Measurements from ENCODE around the gene GMPS.
"Not testable (repeated sequence)": the region's sequence is repeated elsewhere in the genome, so short reads cannot be mapped to it uniquely, and the experiment has no call there.

GMPS gene

GRCh38 chr3:155949453-155950217, 79.2 kb downstream of the GMPS start:
- DNase-seq (no peak), ATAC-seq (no peak)
- Mint-ChIP-seq H3K4me3 (no peak overlapping the region), H3K9me3 (peaks cover 0 to 7% of the 10 kb centered on the region in 2 donors), H3K27ac (peak overlapping the region in 1 of 2 donors; percentile 42), H3K27me3 (no peaks in the 10 kb centered on the region), H3K4me1 (no peaks in the 10 kb centered on the region)

GRCh38 chr3:155956508-155957411, 86.3 kb downstream of the GMPS start:
- DNase-seq (no peak), ATAC-seq (no peak)
- Mint-ChIP-seq H3K9me3 (peaks cover 0 to 7% of the 10 kb centered on the region in 2 donors), H3K27me3 (no peaks in the 10 kb centered on the region), H3K27ac (no peak overlapping the region), H3K4me3 (no peak overlapping the region), H3K4me1 (no peaks in the 10 kb centered on the region)

GRCh38 chr3:155957412-155957880, 87.0 kb downstream of the GMPS start:
- Mint-ChIP-seq H3K4me3 (no peak overlapping the region), H3K27me3 (no peaks in the 10 kb centered on the region), H3K9me3 (peaks cover 3 to 7% of the 10 kb centered on the region in 2 donors), H3K4me1 (no peaks in the 10 kb centered on the region), H3K27ac (no peak overlapping the region)
- DNase-seq (no peak), ATAC-seq (no peak)

DNA sequence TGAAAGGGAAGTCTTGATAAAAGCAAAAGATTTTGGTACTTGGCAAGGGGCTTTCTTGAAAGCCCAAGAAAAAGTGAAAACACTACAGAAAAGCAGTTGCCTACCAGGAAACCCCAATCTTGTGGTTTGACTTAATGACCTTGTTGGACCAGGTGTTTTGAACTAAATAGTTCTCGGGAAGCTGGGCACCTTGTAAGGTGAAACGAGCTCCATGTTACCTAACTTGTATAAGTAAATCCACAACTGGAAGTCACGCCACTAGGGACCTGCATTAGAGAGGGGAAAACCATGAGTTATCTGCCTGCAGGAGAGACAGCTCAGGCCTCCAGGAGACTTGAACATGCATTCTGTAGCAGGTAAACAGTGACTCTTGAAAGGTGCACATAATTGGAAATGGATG, 88.2 kb downstream of the GMPS start:
- Mint-ChIP-seq H3K9me3 (peaks cover 0 to 5% of the 10 kb centered on the region in 2 donors), H3K27ac (no peak overlapping the region), H3K4me3 (no peak overlapping the region), H3K27me3 (no peaks in the 10 kb centered on the region), H3K4me1 (no peaks in the 10 kb centered on the region)
- DNase-seq = no peak
- ATAC-seq = no peak

DNA sequence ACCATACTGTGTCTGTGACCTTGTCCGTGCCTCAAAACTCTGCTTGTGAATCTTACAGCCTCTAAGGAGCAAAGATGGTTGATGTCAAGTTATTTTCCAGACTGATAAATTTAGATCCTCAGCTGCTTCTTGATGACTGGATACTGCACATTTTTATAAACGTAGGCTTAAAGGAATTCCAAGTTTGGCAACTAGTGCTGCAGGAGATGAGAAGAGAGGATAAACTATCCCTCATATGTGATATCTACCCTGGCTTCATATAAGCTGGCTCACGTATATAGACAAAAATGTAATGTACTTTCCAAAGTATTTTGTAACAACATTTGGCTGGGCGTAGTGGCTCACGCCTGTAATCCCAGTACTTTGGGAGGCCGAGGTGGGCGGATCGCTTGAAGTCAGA, 89.6 kb downstream of the GMPS start:
- Mint-ChIP-seq H3K9me3 (peaks cover 0 to 5% of the 10 kb centered on the region in 2 donors), H3K27me3 (no peaks in the 10 kb centered on the region), H3K4me1 (no peaks in the 10 kb centered on the region), H3K27ac (no peak overlapping the region), H3K4me3 (no peak overlapping the region)
- no peak for DNase-seq
- ATAC-seq = no peak

- not testable (repeated sequence) for H3K27ac Mint-ChIP-seq, H3K4me3 Mint-ChIP-seq, ATAC-seq, H3K4me1 Mint-ChIP-seq, DNase-seq, H3K27me3 Mint-ChIP-seq
- peaks cover 0 to 13% of the 10 kb centered on the region in 2 donors for H3K9me3 Mint-ChIP-seq
Observed at GRCh38 chr3:155961044-155961443, 90.6 kb downstream of the GMPS start.

- DNase-seq = no peak
- Mint-ChIP-seq H3K4me1 (no peaks in the 10 kb centered on the region), H3K27ac (no peak overlapping the region), H3K4me3 (no peak overlapping the region), H3K27me3 (no peaks in the 10 kb centered on the region), H3K9me3 (peaks cover 0 to 18% of the 10 kb centered on the region in 2 donors)
- ATAC-seq = no peak
Observed at GRCh38 chr3:155963570-155963969, 93.1 kb downstream of the GMPS start.

- DNase-seq = no peak
Observed at GRCh38 chr3:155970398-155970797, 99.9 kb downstream of the GMPS start.

GRCh38 chr3:155972885-155973584, 102.6 kb downstream of the GMPS start:
- H3K27ac Mint-ChIP-seq = no peak overlapping the region
- ATAC-seq = no peak
- H3K27me3 Mint-ChIP-seq = no peaks in the 10 kb centered on the region
- DNase-seq = no peak
- H3K4me3 Mint-ChIP-seq = no peak overlapping the region
- no peaks in the 10 kb centered on the region for H3K9me3 Mint-ChIP-seq
- no peaks in the 10 kb centered on the region for H3K4me1 Mint-ChIP-seq

More at GRCh38 chr3:155970398-155970797, 99.9 kb downstream of the GMPS start:
- ATAC-seq = no peak
- Mint-ChIP-seq H3K4me1 (no peaks in the 10 kb centered on the region), H3K27ac (no peak overlapping the region), H3K27me3 (no peaks in the 10 kb centered on the region), H3K4me3 (no peak overlapping the region), H3K9me3 (peaks cover 0 to 11% of the 10 kb centered on the region in 2 donors)

DNA sequence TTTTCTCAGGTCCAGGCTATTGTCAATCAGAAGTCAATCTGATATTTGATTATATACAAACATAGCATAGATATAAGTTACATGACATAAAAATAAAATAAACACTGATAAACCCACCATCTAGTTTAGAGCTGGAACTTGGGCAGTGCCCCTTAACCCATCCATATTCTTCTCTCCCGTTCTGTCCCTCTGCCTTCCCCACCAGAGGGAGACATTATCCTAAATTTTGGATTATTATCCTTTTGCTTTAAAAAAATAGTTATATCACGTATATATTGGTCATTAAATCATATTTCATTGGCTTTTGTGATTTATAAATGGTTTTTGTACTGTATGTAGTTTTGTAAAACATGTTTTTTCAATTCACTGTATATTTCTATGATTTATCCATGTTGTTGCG, 107.9 kb downstream of the GMPS start:
- Mint-ChIP-seq H3K4me3 (no peak overlapping the region), H3K4me1 (no peaks in the 10 kb centered on the region), H3K9me3 (no peaks in the 10 kb centered on the region), H3K27me3 (peaks cover 2% of the 10 kb centered on the region), H3K27ac (no peak overlapping the region)
- ATAC-seq (no peak), DNase-seq (no peak)

- DNase-seq = no peak
- H3K4me1 Mint-ChIP-seq = no peaks in the 10 kb centered on the region
- ATAC-seq = no peak
- H3K27me3 Mint-ChIP-seq = peaks cover 7% of the 10 kb centered on the region
- H3K9me3 Mint-ChIP-seq = no peaks in the 10 kb centered on the region
- no peak overlapping the region for H3K4me3 Mint-ChIP-seq
- H3K27ac Mint-ChIP-seq = no peak overlapping the region
Observed at GRCh38 chr3:155979746-155980145, 109.3 kb downstream of the GMPS start.

GRCh38 chr3:155981669-155982068, 111.2 kb downstream of the GMPS start:
- Mint-ChIP-seq H3K9me3 (no peaks in the 10 kb centered on the region), H3K27ac (no peak overlapping the region), H3K4me1 (no peaks in the 10 kb centered on the region), H3K27me3 (peaks cover 7% of the 10 kb centered on the region), H3K4me3 (no peak overlapping the region)
- DNase-seq = no peak
- ATAC-seq = no peak

DNA sequence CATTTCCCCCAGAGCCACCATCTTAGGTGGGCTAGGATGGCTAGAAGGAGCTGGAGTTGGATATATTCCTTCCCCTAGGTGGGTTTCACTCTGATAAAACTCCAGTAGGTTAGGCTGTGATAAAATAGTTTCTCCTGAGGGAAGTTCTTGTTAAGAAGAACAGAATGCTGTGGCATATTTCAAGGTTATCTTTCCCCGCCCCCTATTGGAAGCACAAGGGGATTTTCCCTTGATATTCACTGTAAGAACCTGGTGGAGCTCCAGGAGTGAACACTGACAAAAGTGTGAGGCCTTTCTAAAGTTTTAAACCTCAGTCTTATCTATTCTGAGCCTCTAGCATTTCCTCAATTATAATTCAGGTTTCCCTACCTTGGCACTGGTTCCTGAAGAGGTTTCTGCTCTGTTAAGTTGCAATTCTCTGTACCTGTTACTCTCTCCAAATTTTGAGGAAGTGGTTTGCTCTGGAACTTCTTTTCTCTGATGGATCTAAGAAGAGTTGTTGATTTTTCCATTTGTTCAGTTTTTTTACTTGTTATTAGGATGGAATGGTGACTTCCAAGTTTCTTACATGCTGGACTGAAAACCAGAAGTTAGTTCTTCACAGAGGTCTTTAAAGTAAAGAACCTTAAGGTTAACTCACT, 113.5 kb downstream of the GMPS start:
- DNase-seq = no peak
- H3K9me3 Mint-ChIP-seq = no peaks in the 10 kb centered on the region
- ATAC-seq = no peak
- peaks cover 7% of the 10 kb centered on the region for H3K27me3 Mint-ChIP-seq
- H3K4me3 Mint-ChIP-seq = no peak overlapping the region
- H3K27ac Mint-ChIP-seq = no peak overlapping the region
- H3K4me1 Mint-ChIP-seq = no peaks in the 10 kb centered on the region

DNA sequence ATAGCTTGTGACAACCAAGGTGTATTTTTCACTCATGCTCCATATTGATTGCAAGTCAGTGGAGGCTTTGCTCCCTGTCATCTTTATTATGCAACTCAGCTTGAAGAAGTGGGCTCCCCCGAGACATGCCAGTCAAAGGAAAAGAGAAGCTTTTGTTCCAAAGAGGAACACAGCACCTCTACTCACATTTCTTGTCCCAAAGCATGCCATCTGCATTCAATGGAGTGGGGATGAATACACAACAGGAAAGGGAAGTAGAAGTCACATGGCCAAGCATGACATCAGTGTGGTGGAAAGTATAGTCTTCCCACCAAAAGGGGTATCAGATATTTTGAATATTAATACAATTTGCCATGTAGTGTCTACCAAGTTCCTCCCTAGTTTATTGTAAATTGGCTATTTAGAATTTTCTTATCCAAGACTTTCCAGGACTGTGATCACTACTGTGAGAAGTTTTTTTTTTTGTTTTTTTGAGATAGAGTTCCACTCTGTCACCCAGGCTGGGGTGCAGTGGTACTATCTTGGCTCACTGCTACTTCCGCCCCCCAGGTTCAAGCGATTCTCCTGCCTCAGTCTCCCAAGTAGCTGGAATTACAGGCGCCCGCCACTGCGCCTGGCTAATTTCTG, 114.5 kb downstream of the GMPS start:
- H3K9me3 Mint-ChIP-seq = no peaks in the 10 kb centered on the region

DNA sequence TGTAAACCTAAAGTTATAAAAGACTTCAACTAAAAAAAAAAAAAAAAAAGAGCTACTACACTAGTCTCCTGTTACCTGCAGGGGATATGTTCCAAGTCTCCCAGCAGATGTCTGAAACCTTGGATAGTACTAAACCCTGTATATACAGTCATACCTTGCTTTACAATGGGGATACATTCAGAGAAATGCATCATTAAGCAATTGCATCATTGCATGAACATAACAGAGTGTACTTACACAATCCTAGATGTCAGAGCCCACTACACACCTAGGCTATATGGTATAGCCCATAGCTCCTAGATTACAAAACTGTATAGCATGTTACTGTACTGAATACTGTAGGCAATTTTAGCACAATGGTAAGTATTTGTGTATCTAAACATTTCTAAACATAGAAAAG, 119.1 kb downstream of the GMPS start:
- no peaks in the 10 kb centered on the region for H3K9me3 Mint-ChIP-seq
- ATAC-seq (no peak), DNase-seq (no peak)
- H3K4me3 Mint-ChIP-seq = no peak overlapping the region
- no peaks in the 10 kb centered on the region for H3K4me1 Mint-ChIP-seq
- no peak overlapping the region for H3K27ac Mint-ChIP-seq
- no peaks in the 10 kb centered on the region for H3K27me3 Mint-ChIP-seq

More for the DNA sequence above, 114.5 kb downstream of the GMPS start:
- DNase-seq (no peak), ATAC-seq (no peak)
- Mint-ChIP-seq H3K27ac (no peak overlapping the region), H3K4me1 (no peaks in the 10 kb centered on the region), H3K4me3 (no peak overlapping the region), H3K27me3 (peaks cover 7% of the 10 kb centered on the region)
